Measurements from ENCODE around the gene KCNQ1.

- TF ChIP-seq POLR2A (IDR thresholded peaks at IDR 0.05) (no peak), CTCF (IDR thresholded peaks at IDR 0.05) (no peak)
Observed at GRCh38 chr11:2715716-2716350, 271.0 kb downstream of the KCNQ1 start.

Measured in lower leg skin (tissue), 3 donors.